SK-N-SH (cell line): Measurements from ENCODE around the gene TENT4A.

Source experiments
- TAF1 ChIP-seq: IDR thresholded peaks from 2 replicates; pipeline ENCODE4 v1.6.1; 2012; ENCODE audit warnings: low read depth, mild to moderate bottlenecking, low read length, moderate library complexity, borderline replicate concordance
- TF ChIP-seq, protein P1 (sequence below): fragments of 150-350 bp; IDR thresholded peaks from 2 replicates; pipeline ENCODE4 v1.6.1; 2017; ENCODE audit warnings: antibody characterized with exemption, low read length, low read depth, borderline replicate concordance

DNA sequence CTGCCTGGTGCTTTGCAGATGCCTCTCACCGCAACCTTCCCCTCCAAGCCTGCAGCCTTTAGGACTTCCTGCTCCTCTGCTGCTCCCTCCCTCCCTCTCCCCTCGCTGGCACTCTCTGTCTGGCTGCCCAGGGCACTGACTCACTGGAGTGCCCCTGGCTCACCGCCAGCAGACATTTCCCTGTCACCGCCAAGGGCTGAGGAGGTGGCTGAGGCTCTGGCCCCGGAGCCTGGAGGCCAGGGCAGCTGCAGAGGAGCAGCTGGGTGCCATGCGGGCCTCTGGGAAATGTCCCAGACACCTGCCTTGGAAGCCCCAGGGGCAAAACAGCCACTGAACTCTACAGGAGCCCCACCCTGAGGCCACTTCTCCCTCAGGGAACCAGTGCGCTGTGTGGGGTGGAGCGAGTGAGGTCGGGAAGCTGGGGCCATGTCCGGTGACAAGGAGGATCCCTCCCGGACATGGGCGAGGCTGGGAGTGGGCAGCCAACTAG is 53.4 kb downstream of the TENT4A start:
- no peak for TF ChIP-seq TAF1
- TF ChIP-seq, protein P1, sequence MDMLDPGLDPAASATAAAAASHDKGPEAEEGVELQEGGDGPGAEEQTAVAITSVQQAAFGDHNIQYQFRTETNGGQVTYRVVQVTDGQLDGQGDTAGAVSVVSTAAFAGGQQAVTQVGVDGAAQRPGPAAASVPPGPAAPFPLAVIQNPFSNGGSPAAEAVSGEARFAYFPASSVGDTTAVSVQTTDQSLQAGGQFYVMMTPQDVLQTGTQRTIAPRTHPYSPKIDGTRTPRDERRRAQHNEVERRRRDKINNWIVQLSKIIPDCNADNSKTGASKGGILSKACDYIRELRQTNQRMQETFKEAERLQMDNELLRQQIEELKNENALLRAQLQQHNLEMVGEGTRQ, result no peak
